Stimulated activated CD4-positive, alpha-beta T cell treated with anti-CD3 and anti-CD28 coated beads, Interleukin-4, amount 100 ng/mL, for 1 hour (primary cell): ENCODE data around the gene SHF.
"Not testable (repeated sequence)": the region's sequence is repeated elsewhere in the genome, so short reads cannot be mapped to it uniquely, and the experiment has no call there.

ENCODE experiments used
- DNase-seq: peaks from one replicate; pipeline ENCODE4 v3.0.0-alpha.2; 2020

The SHF gene, protein sequence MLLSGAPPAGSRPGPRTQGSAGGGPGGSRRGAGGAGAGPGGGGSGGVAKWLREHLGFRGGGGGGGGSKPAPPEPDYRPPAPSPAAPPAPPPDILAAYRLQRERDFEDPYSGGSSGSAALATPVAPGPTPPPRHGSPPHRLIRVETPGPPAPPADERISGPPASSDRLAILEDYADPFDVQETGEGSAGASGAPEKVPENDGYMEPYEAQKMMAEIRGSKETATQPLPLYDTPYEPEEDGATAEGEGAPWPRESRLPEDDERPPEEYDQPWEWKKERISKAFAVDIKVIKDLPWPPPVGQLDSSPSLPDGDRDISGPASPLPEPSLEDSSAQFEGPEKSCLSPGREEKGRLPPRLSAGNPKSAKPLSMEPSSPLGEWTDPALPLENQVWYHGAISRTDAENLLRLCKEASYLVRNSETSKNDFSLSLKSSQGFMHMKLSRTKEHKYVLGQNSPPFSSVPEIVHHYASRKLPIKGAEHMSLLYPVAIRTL

DNA sequence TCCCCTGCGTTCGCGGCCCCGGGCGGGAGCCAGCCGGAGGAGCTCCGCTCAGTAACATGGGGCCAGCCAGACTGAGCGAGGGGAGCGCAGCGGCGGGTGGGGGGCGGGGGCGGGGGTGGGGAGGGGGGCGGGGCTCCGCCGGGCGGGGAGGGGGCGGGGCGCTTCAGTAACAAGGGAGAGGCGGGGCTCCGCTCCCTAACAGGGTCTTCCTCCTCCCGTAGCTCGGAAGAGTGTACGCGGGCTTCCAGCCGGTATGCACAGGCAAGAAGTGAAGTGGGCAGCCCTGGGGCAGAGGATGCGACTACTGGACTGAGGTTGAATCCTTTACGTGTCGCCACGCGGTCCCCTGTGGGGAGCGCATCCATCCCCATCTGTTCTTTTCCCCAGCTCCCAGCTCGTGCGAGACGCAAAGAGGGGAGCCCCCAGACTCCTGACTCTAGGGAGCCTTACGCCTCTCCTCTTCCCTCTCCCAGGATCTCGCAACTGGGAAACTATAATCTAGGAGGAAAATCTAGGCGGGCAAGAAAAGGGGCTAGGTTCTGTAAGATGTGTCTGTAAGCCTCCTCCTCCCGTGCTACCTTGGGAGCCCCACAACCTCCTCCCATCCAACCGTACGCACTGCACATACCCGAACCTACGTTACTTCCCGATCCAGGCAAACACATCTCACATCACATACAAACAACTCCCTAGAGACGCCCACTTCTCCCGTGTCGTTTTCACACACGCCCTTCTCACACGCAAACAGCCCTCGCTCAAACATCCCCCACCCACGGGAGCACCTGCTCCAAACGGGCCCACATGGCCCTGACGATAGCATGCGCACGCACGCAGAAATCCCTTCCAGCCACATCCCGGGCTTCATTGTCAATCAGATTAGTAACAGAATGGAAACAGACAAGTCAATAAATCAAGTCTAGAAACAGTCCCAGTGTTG is at the start of gene SHF:
Gene SHF (minus strand): TSS at position 73 of the 937 bp plus-strand sequence. CDS start 15 bp downstream, at position 58.
- peak; percentile 85 for DNase-seq

DNA sequence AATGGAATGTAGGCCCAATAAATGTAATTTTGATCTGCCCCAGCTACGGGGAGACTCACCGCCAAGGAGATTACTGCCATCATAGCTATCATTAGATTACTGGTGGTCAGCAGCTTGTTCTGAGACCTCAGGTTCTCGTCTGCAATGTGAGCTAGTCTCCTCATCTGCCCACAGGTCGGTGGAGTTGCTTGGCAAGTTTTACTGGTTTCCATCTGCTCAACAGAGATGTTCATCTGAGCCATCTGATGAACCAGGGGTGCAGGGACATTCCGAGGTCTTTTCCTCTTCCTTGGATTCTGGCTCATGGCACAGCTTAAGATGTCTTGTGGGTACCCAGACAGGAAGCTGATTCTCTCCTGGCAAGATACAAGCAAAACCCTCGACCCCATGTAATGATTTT is 49.0 kb upstream of the SHF start:
- DNase-seq, result not testable (repeated sequence)

DNA sequence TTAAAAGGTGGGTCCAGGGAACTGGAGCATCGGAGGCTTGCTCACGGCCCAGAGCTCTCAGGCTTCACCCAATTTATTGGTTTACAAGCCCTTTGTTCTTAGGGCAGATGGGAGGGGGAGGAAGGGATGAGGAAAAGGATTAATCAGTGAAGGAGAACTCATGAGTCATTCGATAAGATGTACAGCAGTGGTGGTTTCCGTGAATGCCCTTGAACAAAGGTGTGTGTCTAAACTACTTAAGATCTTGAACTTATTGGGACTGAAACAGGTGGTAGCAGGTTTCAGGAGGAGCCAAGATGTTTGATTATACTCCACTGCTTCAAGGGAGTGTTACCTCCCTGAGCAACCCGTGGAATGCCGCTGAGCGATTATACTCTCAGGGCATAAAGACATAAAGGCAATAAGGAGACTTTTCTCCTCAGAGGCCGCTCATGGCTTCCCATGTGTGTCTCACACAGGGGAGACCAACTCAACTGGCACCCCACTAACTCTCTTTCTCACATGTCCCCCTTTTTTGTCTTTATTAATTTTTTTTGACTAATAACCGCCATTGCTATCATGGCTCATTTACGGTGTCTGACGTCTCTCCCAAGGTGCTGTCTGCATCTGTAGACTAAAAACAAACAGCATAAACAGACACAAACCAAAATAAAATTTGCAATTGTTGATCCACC is 46.9 kb upstream of the SHF start:
- no peak for DNase-seq

DNA sequence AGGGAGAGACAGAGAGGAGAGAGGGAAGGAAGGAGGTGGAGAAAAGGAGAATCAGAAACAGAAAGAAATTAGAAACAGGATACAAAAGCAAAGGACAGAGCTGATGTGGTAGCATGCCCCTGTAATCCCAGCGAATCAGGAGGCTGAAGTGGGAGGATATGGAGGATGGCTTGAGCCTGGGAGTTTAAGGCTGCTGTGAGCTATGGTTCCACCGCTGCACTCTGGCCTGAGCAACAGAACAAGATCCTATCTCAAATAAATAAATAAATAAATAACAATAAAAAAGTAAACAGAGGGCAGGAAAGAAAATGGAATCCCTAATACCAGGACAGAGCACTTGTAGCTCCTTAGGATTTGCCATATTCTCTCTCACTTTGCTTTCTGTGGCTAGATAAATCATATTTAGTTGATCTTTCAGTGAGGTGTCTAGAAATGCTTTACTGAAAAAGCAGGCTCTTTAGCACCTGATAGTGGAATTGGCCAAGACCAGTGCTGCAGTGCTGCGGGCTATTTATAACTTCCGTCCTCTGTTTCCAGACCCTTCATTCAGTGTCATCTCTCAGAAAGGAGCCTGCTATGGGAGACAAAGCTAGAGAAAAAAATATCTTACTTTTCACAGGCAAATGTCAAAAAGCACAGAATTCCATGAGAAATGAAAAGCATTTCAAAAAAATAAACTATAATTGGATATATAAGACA is 44.2 kb upstream of the SHF start:
- DNase-seq, result no peak

GRCh38 chr15:45231132-45231531 is 43.4 kb upstream of the SHF start:
- DNase-seq, result no peak

- DNase-seq, result no peak
These were observed 42.6 kb upstream of the SHF start for GRCh38 chr15:45230245-45230965.

- no peak for DNase-seq
These were observed 41.2 kb upstream of the SHF start for GRCh38 chr15:45228931-45229330.

DNA sequence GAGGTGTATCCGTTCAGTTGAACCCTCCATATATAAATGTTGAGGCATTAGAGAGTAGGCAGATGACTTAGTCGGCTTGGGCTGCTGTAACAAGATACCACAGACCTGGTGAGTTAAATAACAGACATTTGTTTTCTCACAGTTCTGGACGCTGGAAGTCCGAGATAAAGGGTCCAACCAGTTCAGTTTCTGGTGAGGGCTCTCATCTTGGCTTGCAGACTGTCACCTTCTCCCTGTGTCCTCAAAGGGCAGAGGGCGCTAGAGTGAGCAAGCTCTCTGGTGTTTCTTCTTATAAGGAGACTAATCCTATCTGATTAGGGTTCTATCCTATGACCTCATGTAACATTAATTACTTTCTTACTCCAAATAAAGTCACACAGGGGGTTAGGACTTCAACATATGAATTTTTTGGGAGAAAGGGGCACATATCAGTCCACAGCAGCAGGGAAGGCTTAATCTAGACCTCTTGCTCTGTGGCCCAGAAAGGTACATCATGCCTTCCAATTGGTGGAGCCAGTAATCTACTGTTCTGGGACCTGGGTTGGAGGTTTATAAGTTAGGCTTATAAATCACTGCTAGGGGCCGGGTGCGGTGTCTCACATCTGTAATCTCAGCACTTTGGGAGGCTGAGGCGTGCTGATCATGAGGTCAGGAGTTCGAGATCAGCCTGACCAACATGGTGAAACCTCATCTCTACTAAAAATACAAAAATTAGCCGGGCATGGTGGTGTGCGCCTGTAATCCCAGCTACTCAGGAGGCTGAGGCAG is 37.9 kb upstream of the SHF start:
- no peak for DNase-seq

DNA sequence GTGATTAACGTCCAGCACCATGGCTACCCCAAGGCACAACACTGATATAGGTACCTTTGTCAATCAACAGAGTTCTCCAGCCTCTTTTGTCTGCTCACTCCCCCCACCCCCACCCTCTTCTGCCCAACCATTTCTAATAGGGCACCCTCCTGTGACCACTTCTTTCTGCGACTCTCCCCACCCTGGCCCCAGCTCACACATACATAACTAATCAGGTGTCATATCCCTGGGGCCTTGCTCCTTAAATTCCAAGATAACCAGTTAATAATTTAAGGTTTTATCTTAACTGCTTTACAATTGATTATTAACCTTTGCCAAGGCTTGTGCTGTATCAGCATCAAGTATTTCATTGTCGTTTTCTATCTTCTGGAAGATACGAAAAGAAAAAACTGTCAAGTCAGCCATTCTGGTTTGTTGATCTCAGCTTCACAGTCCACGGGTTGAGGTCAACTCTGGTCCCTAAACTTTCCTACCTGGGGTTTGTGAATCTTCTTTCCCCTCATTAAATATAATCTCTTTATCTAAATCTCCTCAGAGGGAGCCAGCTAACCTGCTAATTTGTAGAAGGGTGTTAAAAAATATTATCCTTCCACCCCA is 37.0 kb upstream of the SHF start:
- DNase-seq, result no peak

GRCh38 chr15:45221967-45222366 is 34.2 kb upstream of the SHF start:
- DNase-seq, result no peak

DNA sequence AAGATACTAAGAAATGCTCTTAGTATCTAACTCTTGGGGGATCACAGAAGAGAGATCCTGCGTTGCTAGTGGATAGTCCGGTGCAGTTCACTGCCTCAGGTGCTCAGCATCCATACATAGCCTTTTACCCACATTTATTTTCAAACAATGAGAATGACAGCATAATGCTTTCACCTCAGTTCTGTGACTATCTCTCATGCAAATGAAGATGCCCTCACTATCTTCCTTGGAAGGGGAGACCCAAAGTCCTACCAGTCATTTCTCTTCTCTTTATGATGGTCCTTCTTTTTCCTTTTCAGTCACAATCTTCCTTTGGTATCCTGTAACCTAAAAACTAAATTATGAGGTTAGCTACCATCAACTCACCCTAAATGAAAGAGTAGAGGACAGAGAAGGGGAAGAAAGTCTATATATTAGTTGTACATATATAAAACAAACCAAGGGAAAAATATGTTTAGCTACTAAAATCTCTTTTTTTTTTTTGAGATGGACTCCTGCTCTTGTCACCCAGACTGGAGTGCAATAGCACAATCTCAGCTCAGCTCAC is 33.4 kb upstream of the SHF start:
- no peak for DNase-seq

- DNase-seq, result no peak
These were observed 24.7 kb upstream of the SHF start for GRCh38 chr15:45212493-45212892.

GRCh38 chr15:45205192-45205591 is 17.4 kb upstream of the SHF start:
- peak; percentile 51 for DNase-seq

DNA sequence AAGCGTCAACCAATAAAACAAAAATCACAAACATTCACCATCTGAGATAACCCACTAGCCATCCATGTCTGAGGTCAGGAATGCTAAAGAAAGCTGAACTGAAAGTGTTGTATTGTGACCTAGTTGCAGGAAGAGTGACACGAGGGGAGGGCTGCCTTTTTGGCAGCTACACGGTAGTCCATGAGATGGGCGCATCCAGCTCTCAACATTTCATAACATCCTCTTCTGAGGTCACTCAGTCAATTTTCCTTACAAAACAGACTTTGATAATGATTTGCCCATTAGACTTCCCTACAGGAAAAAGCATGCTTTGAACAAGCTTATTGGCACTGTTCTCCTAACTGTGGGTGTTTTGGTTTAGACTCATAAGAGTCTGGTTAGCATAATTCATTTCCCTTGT is 15.4 kb upstream of the SHF start:
- DNase-seq, result no peak

DNA sequence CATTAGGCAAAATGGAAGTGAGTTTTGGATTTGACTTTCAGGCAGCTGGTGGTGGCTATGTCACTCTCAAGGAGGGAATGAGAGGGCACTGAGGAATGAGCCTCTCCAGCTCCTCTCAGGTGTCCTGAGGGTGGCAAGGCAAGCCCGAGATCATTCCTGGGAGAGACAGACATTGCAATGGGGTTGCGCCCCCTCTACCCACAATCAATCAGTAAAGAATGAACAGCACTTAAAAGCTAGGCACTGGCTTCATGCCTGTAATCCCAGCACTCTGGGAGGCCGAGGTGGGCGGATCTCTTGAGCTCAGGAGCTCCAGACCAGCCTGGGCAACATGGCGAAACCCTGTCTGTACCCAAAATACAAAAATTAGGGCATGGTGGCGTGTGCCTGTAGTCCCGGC is 14.1 kb upstream of the SHF start:
- no peak for DNase-seq

GRCh38 chr15:45201557-45201859 is 13.7 kb upstream of the SHF start:
- no peak for DNase-seq

DNA sequence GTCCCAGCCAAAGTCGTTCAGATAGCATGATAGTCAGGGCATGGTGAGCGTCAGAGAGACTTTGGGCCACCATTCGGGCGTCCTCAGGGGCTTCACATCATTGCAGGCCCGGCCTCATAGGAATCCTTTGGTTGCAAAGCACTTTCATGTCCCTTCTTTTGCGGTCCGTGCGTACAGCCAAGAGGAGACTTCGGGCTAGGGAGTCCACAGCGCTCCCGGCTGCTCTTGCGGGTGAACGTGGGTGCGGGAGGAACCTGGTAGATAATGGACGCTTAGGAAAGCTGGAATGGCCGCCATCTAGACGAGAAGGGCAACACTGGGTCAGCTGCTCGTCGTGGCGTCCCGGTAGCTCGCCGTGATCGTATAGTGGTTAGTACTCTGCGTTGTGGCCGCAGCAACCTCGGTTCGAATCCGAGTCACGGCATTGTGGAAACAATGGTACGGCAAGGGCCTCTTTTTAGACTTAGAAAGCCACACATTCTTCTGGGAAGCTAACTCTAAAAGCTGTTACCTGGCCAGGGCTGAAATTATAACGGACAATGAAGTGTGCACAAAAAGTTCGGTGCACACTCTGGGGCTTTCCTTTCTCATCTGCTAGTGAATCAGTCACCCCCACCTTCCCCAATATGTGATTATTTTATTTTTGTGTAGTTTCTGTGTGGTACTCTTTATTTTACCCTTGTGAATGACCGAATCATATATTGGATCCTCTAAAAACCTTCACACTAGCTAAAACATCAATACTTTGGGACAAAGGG is 13.2 kb upstream of the SHF start:
- DNase-seq, result peak; percentile 80

GRCh38 chr15:45200001-45200798 is 12.4 kb upstream of the SHF start:
- peak; percentile 96 for DNase-seq
